IPS-18c (cell line): ENCODE data around the gene FCMR.

Source experiments
- H3K4me3 ChIP-seq: 2 replicates; pipeline ENCODE4 v1.7.0; 2013; ENCODE audit warnings: low read depth, mild to moderate bottlenecking, low read length, moderate library complexity; ENCODE audit not compliant: insufficient read depth
- H3K9me3 ChIP-seq: one replicate; pipeline ENCODE4 v1.6.1; 2013; ENCODE audit warnings: mild to moderate bottlenecking, low read length, moderate library complexity; ENCODE audit not compliant: control insufficient read depth, insufficient read depth

Gene FCMR, protein sequence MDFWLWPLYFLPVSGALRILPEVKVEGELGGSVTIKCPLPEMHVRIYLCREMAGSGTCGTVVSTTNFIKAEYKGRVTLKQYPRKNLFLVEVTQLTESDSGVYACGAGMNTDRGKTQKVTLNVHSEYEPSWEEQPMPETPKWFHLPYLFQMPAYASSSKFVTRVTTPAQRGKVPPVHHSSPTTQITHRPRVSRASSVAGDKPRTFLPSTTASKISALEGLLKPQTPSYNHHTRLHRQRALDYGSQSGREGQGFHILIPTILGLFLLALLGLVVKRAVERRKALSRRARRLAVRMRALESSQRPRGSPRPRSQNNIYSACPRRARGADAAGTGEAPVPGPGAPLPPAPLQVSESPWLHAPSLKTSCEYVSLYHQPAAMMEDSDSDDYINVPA

GRCh38 chr1:206921772-206922265, at the start of gene FCMR:
Gene FCMR (minus strand): TSS chr1:206921941. CDS start chr1:206921854, 87 bp downstream.
- Histone ChIP-seq H3K9me3 (no peaks in the 10 kb centered on the region), H3K4me3 (no peak within 1 kb of the TSS)

- Histone ChIP-seq H3K9me3 (no peaks in the 10 kb centered on the region), H3K4me3 (no peak overlapping the region)
Measured at GRCh38 chr1:206971029-206971655, 49.4 kb upstream of the FCMR start.

- no peak within 1 kb of the TSS for H3K4me3 ChIP-seq
- no peaks in the 10 kb centered on the region for H3K9me3 ChIP-seq
Measured at GRCh38 chr1:206970446-206970845, 48.7 kb upstream of the FCMR start, which contains the start of gene FCAMR. Gene FCAMR (minus strand): TSS chr1:206970460. CDS start chr1:206970125, 335 bp downstream.

- Histone ChIP-seq H3K4me3 (no peak overlapping the region), H3K9me3 (no peaks in the 10 kb centered on the region)
Measured at GRCh38 chr1:206969090-206969489, 47.3 kb upstream of the FCMR start.

GRCh38 chr1:206967096-206967849, 45.5 kb upstream of the FCMR start:
- no peak overlapping the region for H3K4me3 ChIP-seq
- no peaks in the 10 kb centered on the region for H3K9me3 ChIP-seq

DNA sequence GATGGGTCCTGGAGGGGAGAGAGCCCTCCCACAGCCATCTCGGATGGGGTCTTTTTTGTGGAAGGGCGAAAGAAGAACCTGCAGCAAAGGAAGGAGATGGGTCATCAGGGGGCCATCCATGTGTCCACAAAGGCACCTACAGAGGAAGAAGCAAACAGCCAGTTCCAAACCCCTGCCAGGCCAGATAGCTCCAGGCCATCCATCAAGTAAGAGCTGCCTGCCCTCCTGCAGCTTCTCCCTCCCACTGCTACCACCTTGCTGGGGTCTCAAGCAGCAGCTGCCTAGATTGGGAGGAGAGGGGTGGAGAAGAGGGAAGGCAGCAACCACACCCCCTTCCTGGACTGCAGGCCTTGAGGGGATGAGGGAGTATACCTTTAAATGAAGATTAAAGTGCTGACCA, 44.0 kb upstream of the FCMR start:
- no peak overlapping the region for H3K4me3 ChIP-seq
- no peaks in the 10 kb centered on the region for H3K9me3 ChIP-seq

DNA sequence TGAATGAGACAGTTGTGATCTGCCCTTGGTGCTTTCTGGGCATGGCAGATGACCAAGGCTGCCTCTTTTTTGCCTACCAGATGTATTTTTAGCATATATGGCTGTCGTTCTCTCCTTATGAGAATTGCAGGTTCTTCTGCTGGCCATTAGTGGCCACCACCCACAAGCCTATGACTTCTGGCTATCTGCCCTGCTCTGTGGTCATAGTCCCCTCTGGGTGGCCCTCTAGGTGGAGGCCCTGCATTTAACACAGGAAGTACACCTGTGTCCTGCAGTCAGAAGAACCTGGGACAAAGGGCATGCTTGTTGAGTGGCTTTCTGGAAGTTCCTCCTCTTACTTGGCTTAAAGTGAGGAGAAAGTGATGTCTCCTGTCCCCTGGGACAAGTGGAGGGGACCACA, 42.0 kb upstream of the FCMR start:
- Histone ChIP-seq H3K4me3 (no peak overlapping the region), H3K9me3 (no peaks in the 10 kb centered on the region)

GRCh38 chr1:206963119-206963712, 41.5 kb upstream of the FCMR start:
- no peak overlapping the region for H3K4me3 ChIP-seq
- H3K9me3 ChIP-seq: no peaks in the 10 kb centered on the region

DNA sequence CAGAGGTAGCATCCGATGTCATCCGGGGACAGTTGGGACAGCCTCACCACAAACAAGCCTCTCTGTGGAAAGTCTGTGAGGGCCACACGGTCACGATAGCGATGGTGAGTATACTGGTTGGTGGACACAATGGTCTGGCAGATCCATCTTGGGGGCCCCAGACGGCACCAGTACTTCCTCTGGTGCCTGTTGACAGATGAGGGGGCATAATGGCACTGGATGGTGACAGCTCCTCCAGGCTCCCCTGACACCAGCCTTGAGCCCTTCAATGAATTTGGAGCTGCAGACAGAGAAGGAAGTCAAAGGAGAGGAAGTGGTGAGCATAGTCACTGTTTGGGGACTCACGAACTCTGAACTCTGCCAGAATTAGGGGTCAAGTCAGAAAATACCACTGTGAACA, 40.5 kb upstream of the FCMR start:
- H3K9me3 ChIP-seq: no peaks in the 10 kb centered on the region
- H3K4me3 ChIP-seq: no peak overlapping the region

GRCh38 chr1:206961668-206962067, 39.9 kb upstream of the FCMR start:
- no peaks in the 10 kb centered on the region for H3K9me3 ChIP-seq
- H3K4me3 ChIP-seq: no peak overlapping the region

GRCh38 chr1:206960676-206961386, 39.1 kb upstream of the FCMR start:
- Histone ChIP-seq H3K4me3 (no peak overlapping the region), H3K9me3 (no peaks in the 10 kb centered on the region)

- Histone ChIP-seq H3K9me3 (no peaks in the 10 kb centered on the region), H3K4me3 (no peak overlapping the region)
Measured at GRCh38 chr1:206958144-206958543, 36.4 kb upstream of the FCMR start.

- Histone ChIP-seq H3K9me3 (no peaks in the 10 kb centered on the region), H3K4me3 (no peak overlapping the region)
Measured at GRCh38 chr1:206957639-206958038, 35.9 kb upstream of the FCMR start.

DNA sequence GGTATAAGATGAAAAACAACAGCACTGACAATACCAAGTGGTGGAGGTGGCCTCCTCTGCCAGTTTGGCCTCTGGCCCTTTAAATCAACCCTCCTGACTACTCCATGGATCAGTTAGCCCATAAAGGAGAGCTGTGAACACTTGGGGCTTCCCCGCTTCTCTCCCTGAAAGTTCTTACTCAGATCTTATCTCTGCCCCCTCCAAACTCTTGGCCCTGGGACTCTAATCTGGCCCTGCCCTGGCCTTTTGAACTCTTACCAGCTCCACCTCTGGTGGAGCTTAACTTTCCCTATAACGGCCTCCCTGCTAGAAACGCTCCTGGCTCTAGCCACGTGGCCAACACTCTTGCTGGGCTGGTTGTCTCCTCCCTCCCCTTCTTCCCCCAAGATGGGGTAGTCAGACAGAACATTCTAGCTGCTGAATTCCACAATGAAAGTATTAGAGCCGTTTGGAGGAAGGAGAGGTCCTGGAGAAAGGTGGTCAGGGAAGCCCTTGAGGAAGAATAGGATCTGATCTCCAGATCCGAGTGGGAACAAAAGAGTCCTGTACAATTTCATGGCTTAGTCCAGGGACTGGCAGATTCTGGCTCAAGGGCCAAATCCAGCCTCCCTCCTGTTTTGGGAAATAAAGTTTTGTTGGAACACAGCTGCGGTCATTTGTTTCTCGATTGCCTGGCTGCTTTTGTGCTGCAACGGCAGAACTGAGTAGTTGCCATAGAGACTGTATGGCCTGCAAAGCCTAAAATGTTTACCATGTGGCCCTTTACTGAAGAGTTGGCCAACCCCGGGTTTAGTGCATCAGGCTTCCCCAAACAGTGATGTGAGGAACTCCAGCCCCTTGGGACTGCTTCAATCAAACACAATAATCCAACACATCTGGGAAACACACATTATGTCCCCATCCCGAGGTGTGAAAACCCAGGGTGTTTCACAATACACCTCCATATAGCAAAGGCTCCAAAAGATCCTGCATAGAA, 34.0 kb upstream of the FCMR start:
- Histone ChIP-seq H3K9me3 (peaks cover 4% of the 10 kb centered on the region), H3K4me3 (no peak overlapping the region)

DNA sequence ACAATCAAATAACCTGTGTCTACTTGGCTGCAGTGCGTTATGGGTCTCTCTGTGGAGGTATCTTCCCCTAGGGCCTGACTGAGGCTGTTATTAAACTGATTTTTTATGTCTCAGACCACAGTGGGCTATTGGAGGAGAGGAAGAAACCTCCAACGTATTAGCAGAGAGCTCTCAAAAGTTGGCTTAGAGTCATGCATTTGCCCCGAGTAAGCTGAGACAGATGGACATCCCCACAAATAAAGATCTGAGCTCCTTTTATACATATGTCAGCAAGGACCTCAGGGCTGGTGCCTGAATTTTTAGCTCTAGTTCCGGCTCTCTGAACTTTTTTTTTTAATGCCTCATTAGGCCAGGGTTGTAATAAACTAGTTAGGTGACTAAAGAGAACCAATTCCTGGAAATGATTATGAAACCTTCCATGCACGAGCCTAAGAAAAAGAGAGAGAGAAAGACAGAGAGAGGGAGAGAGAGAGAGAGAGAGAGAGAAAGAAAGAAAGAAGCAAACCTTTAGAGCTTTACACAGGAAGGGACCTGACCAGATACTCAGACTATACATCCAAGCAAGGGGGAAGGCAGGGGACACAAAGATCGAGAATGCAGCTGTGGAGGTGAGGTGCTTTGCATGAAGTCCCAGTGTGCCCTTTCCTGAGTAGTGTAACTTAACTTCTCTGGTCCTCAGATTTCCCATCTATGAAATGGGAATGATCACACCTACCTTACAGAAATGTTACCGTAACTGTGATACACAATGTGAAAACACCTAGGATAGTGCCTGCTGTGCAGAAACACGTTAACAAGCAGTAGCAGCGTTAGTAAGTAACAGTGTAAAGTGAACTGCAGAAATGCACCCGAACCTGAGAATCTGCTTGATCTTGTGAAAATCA, 33.0 kb upstream of the FCMR start:
- peaks cover 4% of the 10 kb centered on the region for H3K9me3 ChIP-seq
- H3K4me3 ChIP-seq: no peak overlapping the region
